ENCODE data around the gene LRRC7. TPM values are rescaled to one million over a fixed set of nuclear protein-coding genes. Genes with fewer than 3 reads are reported as not detected.
"Not testable (repeated sequence)": the region's sequence is repeated elsewhere in the genome, so short reads cannot be mapped to it uniquely, and the experiment has no call there.

The LRRC7 gene
- total and polyA plus RNA-seq, 9 donors, result 9.0 to 28.6 (median 12.8) TPM

DNA sequence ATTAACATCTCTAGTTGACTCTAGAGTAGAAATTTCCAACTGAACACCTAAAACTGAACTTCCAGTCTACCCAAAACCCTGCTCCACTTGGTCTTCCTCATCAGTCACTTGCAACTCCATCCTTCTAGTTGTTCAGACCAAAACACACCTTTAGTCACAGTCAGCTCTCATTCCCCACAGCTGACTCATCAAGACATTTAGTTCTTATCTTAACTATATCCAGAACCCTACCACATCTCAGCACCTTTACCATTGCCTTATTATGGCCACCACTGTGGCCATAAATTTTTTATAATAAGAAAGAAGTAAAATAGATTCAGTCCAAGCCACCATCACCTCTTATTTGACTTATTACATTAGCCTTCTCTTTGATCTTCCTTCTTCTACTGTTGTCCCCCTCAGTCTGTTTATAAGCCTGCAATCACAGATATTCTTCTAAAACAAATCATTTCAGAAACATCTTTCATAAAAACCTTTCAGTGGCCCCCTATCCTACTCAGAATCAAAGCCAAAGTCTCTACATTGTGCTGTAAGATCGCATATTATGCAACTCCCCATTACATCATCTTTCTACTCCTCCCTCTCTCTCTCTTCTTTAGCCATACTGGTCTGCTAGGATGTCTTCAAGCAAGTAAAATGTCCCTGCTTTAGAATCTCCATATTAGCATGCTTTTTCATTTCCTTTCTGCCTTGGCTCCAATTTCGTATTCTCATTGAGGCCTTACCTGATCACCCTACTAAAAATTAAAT is 361.8 kb downstream of the LRRC7 start:
- H3K36me3 ChIP-seq (ENCODE audit: control insufficient read depth, insufficient read depth, low read length), result no peaks in the 10 kb centered on the region
- no peaks in the 10 kb centered on the region for H3K27me3 ChIP-seq (ENCODE audit: control insufficient read depth, insufficient read depth, low read length)
- H3K9me3 ChIP-seq (replicated peaks; ENCODE audit: control insufficient read depth, low read depth, low read length), result no peaks in the 10 kb centered on the region
- WGBS (ENCODE audit: insufficient coverage), result 78% methylated on average over 1 of the region's 2 CpGs
- no peak for DNase-seq
- no peaks in the 10 kb centered on the region for H3K4me1 ChIP-seq (ENCODE audit: control insufficient read depth, insufficient read depth, low read length)
- H3K27ac ChIP-seq (ENCODE audit: low read length), result no peak overlapping the region
- H3K4me3 ChIP-seq (ENCODE audit: low read length), result no peak overlapping the region

DNA sequence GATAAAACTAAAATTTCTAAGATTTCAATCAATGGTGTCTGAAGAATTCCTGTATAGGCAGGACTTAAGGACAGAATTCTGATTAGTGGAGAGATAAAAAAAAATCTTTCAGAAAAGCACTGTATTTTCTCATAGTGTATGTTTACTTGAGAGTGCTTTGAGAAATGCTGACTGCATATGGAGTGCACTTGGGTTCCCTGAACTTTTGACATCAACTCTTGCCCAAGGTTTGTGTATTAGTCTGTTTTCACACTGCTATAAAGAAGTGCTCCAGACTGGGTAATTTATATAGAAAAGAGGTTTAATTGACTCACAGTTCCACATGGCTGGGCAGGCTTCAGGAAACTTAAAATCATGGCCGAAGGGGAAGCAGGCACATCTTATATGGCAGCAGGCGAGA is 362.7 kb downstream of the LRRC7 start:
- no peaks in the 10 kb centered on the region for H3K9me3 ChIP-seq (replicated peaks; ENCODE audit: control insufficient read depth, low read depth, low read length)
- no peak overlapping the region for H3K4me3 ChIP-seq (ENCODE audit: low read length)
- WGBS (ENCODE audit: insufficient coverage), result no CpG with 5 or more reads among the region's 2 CpGs
- DNase-seq, result no peak
- no peak overlapping the region for H3K27ac ChIP-seq (ENCODE audit: low read length)
- no peaks in the 10 kb centered on the region for H3K36me3 ChIP-seq (ENCODE audit: control insufficient read depth, insufficient read depth, low read length)
- H3K27me3 ChIP-seq (ENCODE audit: control insufficient read depth, insufficient read depth, low read length), result no peaks in the 10 kb centered on the region
- no peaks in the 10 kb centered on the region for H3K4me1 ChIP-seq (ENCODE audit: control insufficient read depth, insufficient read depth, low read length)

GRCh38 chr1:69932760-69933159 is 365.0 kb downstream of the LRRC7 start:
- no peaks in the 10 kb centered on the region for H3K27me3 ChIP-seq (ENCODE audit: control insufficient read depth, insufficient read depth, low read length)
- no peak overlapping the region for H3K4me3 ChIP-seq (ENCODE audit: low read length)
- no peak for DNase-seq
- no peaks in the 10 kb centered on the region for H3K9me3 ChIP-seq (replicated peaks; ENCODE audit: control insufficient read depth, low read depth, low read length)
- WGBS (ENCODE audit: insufficient coverage), result 100% methylated on average over 1 of the region's 3 CpGs
- no peaks in the 10 kb centered on the region for H3K36me3 ChIP-seq (ENCODE audit: control insufficient read depth, insufficient read depth, low read length)
- H3K4me1 ChIP-seq (ENCODE audit: control insufficient read depth, insufficient read depth, low read length), result no peaks in the 10 kb centered on the region
- H3K27ac ChIP-seq (ENCODE audit: low read length), result no peak overlapping the region

GRCh38 chr1:69940231-69940630 is 372.5 kb downstream of the LRRC7 start:
- DNase-seq, result no peak
- no peaks in the 10 kb centered on the region for H3K4me1 ChIP-seq (ENCODE audit: control insufficient read depth, insufficient read depth, low read length)
- no peaks in the 10 kb centered on the region for H3K36me3 ChIP-seq (ENCODE audit: control insufficient read depth, insufficient read depth, low read length)
- H3K27ac ChIP-seq (ENCODE audit: low read length), result no peak overlapping the region
- H3K9me3 ChIP-seq (replicated peaks; ENCODE audit: control insufficient read depth, low read depth, low read length), result peaks cover 4% of the 10 kb centered on the region
- 88% methylated on average over 4 of the region's 6 CpGs for WGBS (ENCODE audit: insufficient coverage)
- no peaks in the 10 kb centered on the region for H3K27me3 ChIP-seq (ENCODE audit: control insufficient read depth, insufficient read depth, low read length)
- H3K4me3 ChIP-seq (ENCODE audit: low read length), result no peak overlapping the region

- Histone ChIP-seq H3K27ac (ENCODE audit: low read length) (no peak overlapping the region), H3K4me3 (ENCODE audit: low read length) (no peak overlapping the region), H3K27me3 (ENCODE audit: control insufficient read depth, insufficient read depth, low read length) (no peaks in the 10 kb centered on the region), H3K36me3 (ENCODE audit: control insufficient read depth, insufficient read depth, low read length) (no peaks in the 10 kb centered on the region), H3K9me3 (replicated peaks; ENCODE audit: control insufficient read depth, low read depth, low read length) (peaks cover 4% of the 10 kb centered on the region), H3K4me1 (ENCODE audit: control insufficient read depth, insufficient read depth, low read length) (no peaks in the 10 kb centered on the region)
- DNase-seq, result no peak
- 78% methylated on average over 2 of the region's 3 CpGs for WGBS (ENCODE audit: insufficient coverage)
Measured at GRCh38 chr1:69940816-69941215, 373.1 kb downstream of the LRRC7 start.

DNA sequence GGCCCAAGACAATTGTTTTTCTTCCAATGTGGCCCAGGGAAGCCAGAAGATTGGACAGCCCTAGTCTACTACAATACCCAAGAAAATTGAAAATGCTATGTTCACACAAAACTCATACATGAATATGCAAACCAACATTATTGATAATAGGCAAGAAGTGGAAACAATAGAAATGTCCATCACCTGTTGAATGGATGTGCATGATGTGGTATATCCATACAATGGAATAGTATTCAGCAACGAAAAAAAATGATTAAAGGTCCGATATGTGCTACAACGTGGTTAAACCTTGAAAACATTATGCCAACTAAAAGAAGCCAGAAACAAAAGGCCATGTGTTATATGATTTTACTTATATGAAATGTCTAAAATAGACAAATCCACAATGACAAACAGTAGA is 375.3 kb downstream of the LRRC7 start:
- H3K36me3 ChIP-seq (ENCODE audit: control insufficient read depth, insufficient read depth, low read length), result no peaks in the 10 kb centered on the region
- no peak overlapping the region for H3K27ac ChIP-seq (ENCODE audit: low read length)
- WGBS (ENCODE audit: insufficient coverage), result no CpG with 5 or more reads among the region's 3 CpGs
- peaks cover 4% of the 10 kb centered on the region for H3K9me3 ChIP-seq (replicated peaks; ENCODE audit: control insufficient read depth, low read depth, low read length)
- no peaks in the 10 kb centered on the region for H3K4me1 ChIP-seq (ENCODE audit: control insufficient read depth, insufficient read depth, low read length)
- no peak overlapping the region for H3K4me3 ChIP-seq (ENCODE audit: low read length)
- H3K27me3 ChIP-seq (ENCODE audit: control insufficient read depth, insufficient read depth, low read length), result no peaks in the 10 kb centered on the region
- no peak for DNase-seq

GRCh38 chr1:69946935-69947334 is 379.2 kb downstream of the LRRC7 start:
- 100% methylated on average over 1 of the region's 2 CpGs for WGBS (ENCODE audit: insufficient coverage)
- H3K27ac ChIP-seq (ENCODE audit: low read length), result no peak overlapping the region
- no peaks in the 10 kb centered on the region for H3K4me1 ChIP-seq (ENCODE audit: control insufficient read depth, insufficient read depth, low read length)
- no peak for DNase-seq
- H3K4me3 ChIP-seq (ENCODE audit: low read length), result no peak overlapping the region
- no peaks in the 10 kb centered on the region for H3K36me3 ChIP-seq (ENCODE audit: control insufficient read depth, insufficient read depth, low read length)
- H3K27me3 ChIP-seq (ENCODE audit: control insufficient read depth, insufficient read depth, low read length), result no peaks in the 10 kb centered on the region
- peaks cover 4% of the 10 kb centered on the region for H3K9me3 ChIP-seq (replicated peaks; ENCODE audit: control insufficient read depth, low read depth, low read length)

DNA sequence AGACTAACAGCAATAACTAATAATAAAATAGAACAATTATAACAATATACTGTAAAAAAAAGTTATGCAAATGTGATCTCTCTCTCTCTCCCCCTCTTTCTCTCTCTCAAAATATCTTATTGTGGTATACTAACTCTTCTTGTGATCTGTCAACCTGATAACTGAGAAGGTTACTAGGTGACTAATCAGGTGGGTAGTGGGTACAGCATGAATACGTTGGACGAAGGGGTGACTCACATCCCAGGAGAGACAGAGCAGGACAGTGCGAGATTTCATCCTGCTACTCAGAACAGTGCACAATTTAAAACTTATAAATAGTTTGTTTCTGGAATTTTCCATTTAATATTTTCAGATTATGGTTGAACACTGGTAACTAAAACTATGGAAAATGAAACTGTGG is 380.1 kb downstream of the LRRC7 start:
- no peak overlapping the region for H3K27ac ChIP-seq (ENCODE audit: low read length)
- no CpG with 5 or more reads among the region's 3 CpGs for WGBS (ENCODE audit: insufficient coverage)
- H3K4me3 ChIP-seq (ENCODE audit: low read length), result no peak overlapping the region
- DNase-seq, result no peak
- H3K4me1 ChIP-seq (ENCODE audit: control insufficient read depth, insufficient read depth, low read length), result no peaks in the 10 kb centered on the region
- peaks cover 4% of the 10 kb centered on the region for H3K9me3 ChIP-seq (replicated peaks; ENCODE audit: control insufficient read depth, low read depth, low read length)
- no peaks in the 10 kb centered on the region for H3K27me3 ChIP-seq (ENCODE audit: control insufficient read depth, insufficient read depth, low read length)
- no peaks in the 10 kb centered on the region for H3K36me3 ChIP-seq (ENCODE audit: control insufficient read depth, insufficient read depth, low read length)

DNA sequence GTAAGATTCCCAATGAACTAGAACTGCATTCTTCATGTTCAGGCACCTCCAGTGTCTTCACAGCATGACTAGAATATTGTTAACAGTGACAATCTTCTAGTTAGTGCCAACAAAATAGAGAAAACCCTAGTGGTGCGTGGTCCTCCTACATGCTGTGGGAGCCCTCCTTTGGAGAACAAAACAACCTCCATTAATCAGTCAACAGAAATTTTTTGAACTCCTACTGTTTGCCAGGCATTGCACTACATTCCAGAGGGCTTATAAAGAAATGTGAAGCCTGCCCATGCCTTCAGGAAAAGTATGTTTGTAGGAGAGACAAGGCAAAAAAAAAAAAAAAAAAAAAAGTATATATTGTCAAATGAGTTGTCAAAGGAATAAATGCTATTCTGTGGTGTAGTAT is 385.0 kb downstream of the LRRC7 start:
- no CpG with 5 or more reads among the region's 1 CpG for WGBS (ENCODE audit: insufficient coverage)
- H3K4me3 ChIP-seq (ENCODE audit: low read length), result no peak overlapping the region
- no peaks in the 10 kb centered on the region for H3K9me3 ChIP-seq (replicated peaks; ENCODE audit: control insufficient read depth, low read depth, low read length)
- no peaks in the 10 kb centered on the region for H3K4me1 ChIP-seq (ENCODE audit: control insufficient read depth, insufficient read depth, low read length)
- no peak for DNase-seq
- H3K27ac ChIP-seq (ENCODE audit: low read length), result no peak overlapping the region
- H3K27me3 ChIP-seq (ENCODE audit: control insufficient read depth, insufficient read depth, low read length), result no peaks in the 10 kb centered on the region
- H3K36me3 ChIP-seq (ENCODE audit: control insufficient read depth, insufficient read depth, low read length), result no peaks in the 10 kb centered on the region

DNA sequence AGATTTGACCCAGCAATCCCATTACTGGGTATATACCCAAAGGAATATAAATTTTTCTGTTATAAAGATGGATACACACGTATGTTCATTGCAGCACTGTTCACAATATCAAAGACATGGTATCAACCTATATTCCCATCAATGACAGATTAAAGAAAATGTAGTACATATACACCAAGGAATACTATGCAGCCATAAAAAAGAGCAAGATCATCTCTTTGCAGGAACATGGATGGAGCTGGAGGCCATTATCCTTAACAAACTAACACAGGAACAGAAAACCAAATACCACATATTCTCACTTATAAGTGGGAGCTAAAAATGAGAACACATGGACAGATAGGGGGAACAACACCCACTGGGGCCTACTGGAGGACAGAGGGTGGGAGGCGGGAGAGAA is 394.7 kb downstream of the LRRC7 start:
- not testable (repeated sequence) for H3K36me3 ChIP-seq (ENCODE audit: control insufficient read depth, insufficient read depth, low read length); H3K4me1 ChIP-seq (ENCODE audit: control insufficient read depth, insufficient read depth, low read length); H3K4me3 ChIP-seq (ENCODE audit: low read length); H3K27ac ChIP-seq (ENCODE audit: low read length); H3K9me3 ChIP-seq (replicated peaks; ENCODE audit: control insufficient read depth, low read depth, low read length); DNase-seq; H3K27me3 ChIP-seq (ENCODE audit: control insufficient read depth, insufficient read depth, low read length)
- no CpG with 5 or more reads among the region's 2 CpGs for WGBS (ENCODE audit: insufficient coverage)

Data from muscle of leg (tissue), 11 donors.